Middle frontal gyrus (tissue), 1 donor: ENCODE measurements around the gene USP32.
A peak's percentile ranks its signal among the peaks of the same experiment; 100 is the strongest.
"Not testable (repeated sequence)": the region's sequence is repeated elsewhere in the genome, so short reads cannot be mapped to it uniquely, and the experiment has no call there.

ENCODE experiments used
- DNase-seq: peaks from one replicate; pipeline ENCODE4 v3.0.0-alpha.2; 2015; ENCODE audit warnings: low spot score; ENCODE audit errors: extremely low spot score

USP32 gene

GRCh38 chr17:60392042-60392844 is at the start of gene USP32:
Gene USP32 (minus strand): TSS chr17:60392133. CDS start chr17:60391939, 194 bp downstream.
- DNase-seq, result peak; percentile 94

- no peak for DNase-seq
Observed at GRCh38 chr17:60439501-60439900, 47.6 kb upstream of the USP32 start.

- no peak for DNase-seq
Observed at GRCh38 chr17:60436676-60437075, 44.7 kb upstream of the USP32 start.

GRCh38 chr17:60435244-60436167 is 43.6 kb upstream of the USP32 start:
- peak; percentile 94 for DNase-seq

- DNase-seq, result not testable (repeated sequence)
Observed at GRCh38 chr17:60433021-60433997, 41.4 kb upstream of the USP32 start.

GRCh38 chr17:60430561-60430960 is 38.6 kb upstream of the USP32 start:
- not testable (repeated sequence) for DNase-seq

- not testable (repeated sequence) for DNase-seq
Observed at GRCh38 chr17:60428491-60428890, 36.6 kb upstream of the USP32 start.

GRCh38 chr17:60426596-60426995 is 34.7 kb upstream of the USP32 start:
- no peak for DNase-seq

GRCh38 chr17:60425626-60426025 is 33.7 kb upstream of the USP32 start:
- DNase-seq, result no peak

GRCh38 chr17:60423865-60424264 is 31.9 kb upstream of the USP32 start:
- no peak for DNase-seq

- DNase-seq, result no peak
Observed at GRCh38 chr17:60422162-60422665, 30.3 kb upstream of the USP32 start, which contains the start of gene CHCT1. Gene CHCT1 (plus strand): TSS chr17:60422489. CDS start chr17:60422593, 104 bp downstream.

GRCh38 chr17:60421273-60422161 is 29.6 kb upstream of the USP32 start:
- DNase-seq, result no peak

GRCh38 chr17:60419875-60420274 is 27.9 kb upstream of the USP32 start:
- DNase-seq, result not testable (repeated sequence)

- DNase-seq, result not testable (repeated sequence)
Observed at GRCh38 chr17:60419003-60419402, 27.1 kb upstream of the USP32 start.

- DNase-seq, result peak; percentile 28
Observed at GRCh38 chr17:60416368-60416925, 24.5 kb upstream of the USP32 start.

GRCh38 chr17:60415146-60415545 is 23.2 kb upstream of the USP32 start:
- DNase-seq, result no peak

- DNase-seq, result no peak
Observed at GRCh38 chr17:60412701-60413100, 20.8 kb upstream of the USP32 start.

- no peak for DNase-seq
Observed at GRCh38 chr17:60410001-60410400, 18.1 kb upstream of the USP32 start.

- no peak for DNase-seq
Observed at GRCh38 chr17:60406887-60407286, 15.0 kb upstream of the USP32 start.
